KOPT-K1 (cell line): ENCODE data around the gene WWOX.

ENCODE experiments used
- H3K27ac ChIP-seq: fragments of 200-600 bp; sonication (generic); 2 replicates; pipeline ENCODE4 v1.5.1; 2016; ENCODE audit warnings: antibody characterized with exemption, mild to moderate bottlenecking, low read depth, low read length; ENCODE audit not compliant: poor library complexity, severe bottlenecking
- H3K36me3 ChIP-seq: fragments of 200-600 bp; sonication (generic); 2 replicates; pipeline ENCODE4 v1.5.1; 2017; ENCODE audit warnings: antibody characterized with exemption, mild to moderate bottlenecking, low read length, moderate library complexity; ENCODE audit not compliant: insufficient read depth
- H3K9me3 ChIP-seq: fragments of 200-600 bp; sonication (generic); 2 replicates; pipeline ENCODE4 v1.5.1; 2017; ENCODE audit warnings: antibody characterized with exemption, low read length, mild to moderate bottlenecking; ENCODE audit not compliant: insufficient read depth, poor library complexity, severe bottlenecking

The WWOX gene

DNA sequence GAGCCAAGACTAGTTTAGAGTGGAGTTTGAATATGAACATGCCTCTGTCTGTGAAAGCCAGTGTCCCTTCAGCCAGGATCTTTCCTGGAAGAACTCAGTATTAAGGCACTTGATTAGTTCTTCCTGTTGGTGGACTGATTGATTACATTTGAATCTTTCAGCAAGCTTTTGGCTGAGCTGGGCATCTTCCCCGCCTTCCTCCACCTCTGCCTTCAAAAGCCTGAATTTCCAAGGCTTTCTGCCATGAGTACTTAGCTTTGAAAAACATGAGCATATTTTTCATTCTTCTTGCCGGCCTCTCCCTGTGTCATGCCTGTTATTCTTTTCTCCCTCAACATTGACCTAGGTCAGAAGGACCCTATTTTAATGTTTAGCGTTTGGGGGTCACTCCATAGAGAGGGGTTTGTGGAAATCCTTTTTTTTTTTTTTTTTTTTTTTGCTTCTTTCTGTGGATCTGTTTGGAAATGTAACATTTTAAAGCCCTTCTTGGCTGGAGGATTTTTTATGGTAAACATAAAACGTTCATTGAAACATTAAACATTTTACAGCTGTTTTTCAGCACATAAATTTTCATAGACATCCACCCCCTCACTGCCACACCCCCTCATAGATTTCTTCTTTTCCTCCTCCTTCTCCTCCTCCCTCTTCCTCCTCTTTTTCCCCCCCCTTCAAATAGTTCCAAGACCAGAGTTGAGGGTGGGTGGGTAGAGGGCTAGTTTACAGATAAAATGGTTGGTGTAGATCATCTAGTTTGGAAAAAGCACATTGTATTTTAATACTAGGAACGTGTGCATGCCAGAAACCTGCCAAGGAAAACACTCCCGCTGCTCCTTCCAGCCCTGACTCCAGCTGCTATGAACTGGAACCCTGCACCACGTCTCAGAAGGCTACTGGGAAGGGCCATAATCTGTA lies 645.9 kb downstream of the WWOX start:
- Histone ChIP-seq H3K36me3 (no peaks in the 10 kb centered on the region), H3K9me3 (no peaks in the 10 kb centered on the region), H3K27ac (no peak overlapping the region)

DNA sequence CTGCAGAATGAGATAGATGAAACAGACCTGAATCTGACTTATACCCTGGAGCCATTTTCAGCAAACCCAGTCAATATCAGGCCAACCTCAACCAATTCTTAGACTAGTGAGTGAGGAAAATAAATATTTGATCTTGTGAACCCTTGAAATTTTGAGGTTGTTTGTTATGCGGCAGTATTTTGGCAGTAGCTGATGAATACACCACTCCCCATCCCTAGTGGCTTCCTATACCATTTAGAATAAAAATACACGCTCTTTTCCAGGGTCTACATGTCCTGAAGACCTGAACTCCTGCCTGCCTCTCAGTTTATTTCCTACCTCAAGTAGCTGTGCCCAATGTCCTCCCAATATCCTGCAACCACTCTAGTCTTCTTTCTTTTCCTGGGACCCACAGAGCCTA lies 647.3 kb downstream of the WWOX start:
- Histone ChIP-seq H3K36me3 (no peaks in the 10 kb centered on the region), H3K9me3 (no peaks in the 10 kb centered on the region), H3K27ac (no peak overlapping the region)

- no peaks in the 10 kb centered on the region for H3K9me3 ChIP-seq
- H3K36me3 ChIP-seq, result no peaks in the 10 kb centered on the region
- no peak overlapping the region for H3K27ac ChIP-seq
These were observed 648.9 kb downstream of the WWOX start for GRCh38 chr16:78748220-78748929.

DNA sequence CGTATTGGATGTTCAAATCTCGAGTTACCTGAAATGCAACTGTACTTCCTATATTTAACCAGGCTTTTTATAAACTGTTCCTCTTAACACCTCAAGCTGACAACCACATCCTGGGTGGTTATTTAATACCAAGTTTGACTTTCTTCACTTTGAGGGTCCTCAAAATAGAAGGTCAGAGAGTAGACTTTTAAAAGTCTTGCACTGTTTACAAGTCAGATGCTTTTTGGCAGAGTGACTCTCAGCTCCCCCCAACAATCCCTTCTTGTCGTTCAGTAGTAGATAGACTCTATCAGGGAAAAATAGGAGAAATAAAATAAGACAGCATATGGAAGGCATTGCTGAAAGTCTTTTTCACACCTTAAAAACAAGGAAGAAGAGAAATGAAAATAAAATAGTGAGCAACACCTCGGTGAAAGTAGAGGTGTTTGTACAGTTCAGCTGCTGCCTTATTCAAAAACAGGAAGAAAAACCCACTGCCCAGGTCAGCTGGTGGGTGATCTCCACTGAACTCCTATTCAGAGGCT lies 650.4 kb downstream of the WWOX start:
- no peaks in the 10 kb centered on the region for H3K36me3 ChIP-seq
- H3K9me3 ChIP-seq, result no peaks in the 10 kb centered on the region
- H3K27ac ChIP-seq, result no peak overlapping the region

GRCh38 chr16:78750611-78751010 lies 651.2 kb downstream of the WWOX start:
- no peak overlapping the region for H3K27ac ChIP-seq
- no peaks in the 10 kb centered on the region for H3K36me3 ChIP-seq
- H3K9me3 ChIP-seq, result no peaks in the 10 kb centered on the region

GRCh38 chr16:78751601-78752000 lies 652.1 kb downstream of the WWOX start:
- Histone ChIP-seq H3K9me3 (no peaks in the 10 kb centered on the region), H3K27ac (no peak overlapping the region), H3K36me3 (no peaks in the 10 kb centered on the region)

GRCh38 chr16:78754713-78755112 lies 655.3 kb downstream of the WWOX start:
- no peak overlapping the region for H3K27ac ChIP-seq
- no peaks in the 10 kb centered on the region for H3K9me3 ChIP-seq
- no peaks in the 10 kb centered on the region for H3K36me3 ChIP-seq

GRCh38 chr16:78755751-78756661 lies 656.6 kb downstream of the WWOX start:
- Histone ChIP-seq H3K9me3 (no peaks in the 10 kb centered on the region), H3K27ac (no peak overlapping the region), H3K36me3 (no peaks in the 10 kb centered on the region)

- Histone ChIP-seq H3K9me3 (no peaks in the 10 kb centered on the region), H3K36me3 (no peaks in the 10 kb centered on the region), H3K27ac (no peak overlapping the region)
These were observed 660.1 kb downstream of the WWOX start for GRCh38 chr16:78759596-78759995.

- H3K36me3 ChIP-seq, result no peaks in the 10 kb centered on the region
- no peak overlapping the region for H3K27ac ChIP-seq
- no peaks in the 10 kb centered on the region for H3K9me3 ChIP-seq
These were observed 661.2 kb downstream of the WWOX start for GRCh38 chr16:78760611-78761010.

DNA sequence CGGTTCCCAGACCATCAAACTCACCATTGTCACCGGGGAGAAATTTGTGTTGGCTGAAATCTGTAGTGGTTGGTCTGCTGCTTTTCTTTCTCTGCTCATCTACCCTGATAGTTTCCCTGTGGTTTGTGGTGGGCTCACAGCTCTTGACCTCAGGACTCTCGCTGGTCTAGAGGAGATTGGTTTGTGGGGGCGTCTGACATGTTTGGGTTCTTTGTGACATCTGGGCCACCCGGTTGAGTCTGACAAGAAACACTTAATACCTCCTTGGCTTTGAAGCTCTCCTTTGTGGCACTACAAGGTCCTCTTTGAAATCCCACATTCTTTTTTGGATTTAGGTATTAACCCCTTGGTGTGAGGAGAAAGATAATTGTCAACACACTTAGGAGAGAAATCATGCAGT lies 662.0 kb downstream of the WWOX start:
- H3K9me3 ChIP-seq, result no peaks in the 10 kb centered on the region
- no peak overlapping the region for H3K27ac ChIP-seq
- H3K36me3 ChIP-seq, result no peaks in the 10 kb centered on the region

GRCh38 chr16:78762222-78762621 lies 662.8 kb downstream of the WWOX start:
- H3K36me3 ChIP-seq, result no peaks in the 10 kb centered on the region
- no peak overlapping the region for H3K27ac ChIP-seq
- no peaks in the 10 kb centered on the region for H3K9me3 ChIP-seq

- H3K36me3 ChIP-seq, result no peaks in the 10 kb centered on the region
- no peak overlapping the region for H3K27ac ChIP-seq
- no peaks in the 10 kb centered on the region for H3K9me3 ChIP-seq
These were observed 664.5 kb downstream of the WWOX start for GRCh38 chr16:78763821-78764440.

DNA sequence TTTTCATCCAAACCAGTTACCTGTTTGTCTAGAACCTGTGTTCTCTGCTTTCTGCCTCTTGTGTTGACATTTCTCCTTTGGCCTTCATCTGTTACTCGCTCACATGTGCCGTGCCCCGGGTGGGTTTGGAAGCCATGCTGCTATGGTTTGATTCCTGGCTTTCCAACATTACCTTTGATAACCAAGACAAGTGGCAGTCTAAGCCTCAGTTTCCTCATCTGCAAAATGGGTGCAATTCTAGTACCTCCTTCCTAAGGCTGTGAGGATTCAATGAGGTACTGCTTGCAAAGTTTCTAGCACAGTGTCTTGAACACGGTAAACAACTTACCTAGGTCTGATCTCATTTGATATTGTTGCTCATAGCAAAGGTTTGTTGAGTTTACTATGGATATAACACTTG lies 665.0 kb downstream of the WWOX start:
- Histone ChIP-seq H3K27ac (no peak overlapping the region), H3K36me3 (no peaks in the 10 kb centered on the region), H3K9me3 (no peaks in the 10 kb centered on the region)
